Measurements from ENCODE around the gene GPR132.

- TF ChIP-seq PHF8 (CRISPR knock-in tag; IDR thresholded peaks at IDR 0.05): no peak
- no peak for TF ChIP-seq CREB3 (CRISPR knock-in tag; IDR thresholded peaks at IDR 0.05)
- TF ChIP-seq CTCF (CRISPR knock-in tag; IDR thresholded peaks at IDR 0.05): 0 out of 2 replicates have a peak, but pooled peaks have one; percentile 9
- no peak for TF ChIP-seq CC2D1A (CRISPR knock-in tag; IDR thresholded peaks at IDR 0.05)
- TF ChIP-seq HNRNPH1 (optimal IDR thresholded peaks at IDR 0.05; ENCODE audit: low read depth, low read length): no peak
- no peak for TF ChIP-seq RAD21 (CRISPR knock-in tag; IDR thresholded peaks at IDR 0.05)
- TF ChIP-seq EZH2 (conservative IDR thresholded peaks at IDR 0.05; ENCODE audit: low read depth, low read length): no peak
- TF ChIP-seq NPAS2 (CRISPR knock-in tag; IDR thresholded peaks at IDR 0.05; ENCODE audit: borderline replicate concordance): no peak
- TF ChIP-seq PAX8 (CRISPR knock-in tag; IDR thresholded peaks at IDR 0.05; ENCODE audit: borderline replicate concordance): no peak
- TF ChIP-seq ZSCAN29 (CRISPR knock-in tag; conservative IDR thresholded peaks at IDR 0.05): no peak
- TF ChIP-seq GABPB1 (CRISPR knock-in tag; IDR thresholded peaks at IDR 0.05): no peak
Measured at GRCh38 chr14:105059035-105059924, 6.0 kb downstream of the GPR132 start.

Measured in HepG2 (cell line).